Fibroblast of the aortic adventitia (primary cell): ENCODE results near the gene SLC30A9. TPM values are rescaled to one million over a fixed set of nuclear protein-coding genes. Genes with fewer than 3 reads are reported as not detected.
A peak's percentile ranks its signal among the peaks of the same experiment; 100 is the strongest.

ENCODE experiments used
- DNase-seq: peaks from one replicate; pipeline ENCODE4 v3.0.0-alpha.2; 2010; ENCODE audit warnings: low read depth
- H3K4me3 ChIP-seq: 2 replicates; pipeline ENCODE4 v1.5.1; 2011; ENCODE audit warnings: low read depth, mild to moderate bottlenecking, control low read depth, low read length, moderate library complexity
- CTCF ChIP-seq: IDR thresholded peaks from 2 replicates; pipeline ENCODE4 v1.5.1; 2011; ENCODE audit warnings: mild to moderate bottlenecking, low read length, control low read depth, inconsistent platforms; ENCODE audit not compliant: insufficient read depth
- total RNA-seq: library from RNA; depleted of rRNA; stranded (reverse); fragments of >200 nt; gene quantifications from 2 replicates; pipeline ENCODE4 v1.2.3, GENCODE V29; 2012; ENCODE audit warnings: low replicate concordance

The SLC30A9 gene
- total RNA-seq, 1 donor, result 62.4 TPM

GRCh38 chr4:41994461-41994985, 4.2 kb downstream of the SLC30A9 start:
- no peak overlapping the region for H3K4me3 ChIP-seq
- DNase-seq, result no peak
- TF ChIP-seq CTCF, result no peak

GRCh38 chr4:41998019-41998418, 7.7 kb downstream of the SLC30A9 start:
- TF ChIP-seq CTCF, result no peak
- no peak for DNase-seq
- H3K4me3 ChIP-seq, result no peak overlapping the region

- TF ChIP-seq CTCF, result no peak
Measured at GRCh38 chr4:41999321-41999720, 9.0 kb downstream of the SLC30A9 start.

GRCh38 chr4:42008011-42008786, 17.9 kb downstream of the SLC30A9 start:
- DNase-seq, result no peak
- no peak overlapping the region for H3K4me3 ChIP-seq
- no peak for TF ChIP-seq CTCF

More at GRCh38 chr4:41999321-41999720, 9.0 kb downstream of the SLC30A9 start:
- no peak overlapping the region for H3K4me3 ChIP-seq
- DNase-seq, result no peak

- no peak for DNase-seq
- no peak for TF ChIP-seq CTCF
- H3K4me3 ChIP-seq, result no peak overlapping the region
Measured at GRCh38 chr4:42015438-42015837, 25.1 kb downstream of the SLC30A9 start.

GRCh38 chr4:42018451-42018850, 28.1 kb downstream of the SLC30A9 start:
- no peak for DNase-seq
- no peak overlapping the region for H3K4me3 ChIP-seq
- TF ChIP-seq CTCF, result no peak

- TF ChIP-seq CTCF, result no peak
- DNase-seq, result peak; percentile 75
- no peak overlapping the region for H3K4me3 ChIP-seq
Measured at GRCh38 chr4:42048394-42048793, 58.1 kb downstream of the SLC30A9 start.
